Measurements from ENCODE around the gene TEX54.
A peak's percentile ranks its signal among the peaks of the same experiment; 100 is the strongest.

The TEX54 gene

DNA sequence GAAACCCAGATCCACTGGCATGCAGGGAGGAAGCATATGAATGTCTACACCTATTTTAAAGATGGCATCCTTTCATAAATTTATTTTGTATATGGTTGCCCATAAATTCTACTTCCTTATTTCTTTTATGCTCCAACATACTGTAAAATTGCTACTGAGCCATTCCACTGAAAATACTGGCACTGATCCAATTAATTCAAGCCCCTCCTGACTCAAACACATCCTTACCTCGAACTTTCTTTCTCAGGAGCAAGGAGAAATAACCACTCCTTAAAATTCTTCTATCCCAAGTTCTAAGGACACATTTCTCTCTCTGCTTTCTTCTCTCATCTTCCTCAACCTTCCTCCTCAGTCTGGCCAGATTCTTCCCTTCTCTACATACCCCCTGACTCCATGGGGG lies 21.9 kb downstream of the TEX54 start:
- Histone ChIP-seq H3K27ac (no peak overlapping the region), H2AFZ (ENCODE audit: low read depth) (no peak overlapping the region), H3K4me1 (ENCODE audit: low read depth, poor library complexity, severe bottlenecking) (peaks cover 26% of the 10 kb centered on the region), H3K27me3 (ENCODE audit: insufficient read depth, low read depth) (no peaks in the 10 kb centered on the region), H3K36me3 (ENCODE audit: insufficient read depth) (no peaks in the 10 kb centered on the region), H3K4me3 (IDR thresholded peaks at IDR 0.05; ENCODE audit: insufficient read depth, low read depth, low read length) (no peak overlapping the region), H3K4me2 (no peak overlapping the region), H4K20me1 (ENCODE audit: insufficient read depth) (no peaks in the 10 kb centered on the region), H3K79me2 (ENCODE audit: insufficient read depth, low read depth) (no peaks in the 10 kb centered on the region), H3K9ac (no peak overlapping the region)
- TF ChIP-seq, protein P1, sequence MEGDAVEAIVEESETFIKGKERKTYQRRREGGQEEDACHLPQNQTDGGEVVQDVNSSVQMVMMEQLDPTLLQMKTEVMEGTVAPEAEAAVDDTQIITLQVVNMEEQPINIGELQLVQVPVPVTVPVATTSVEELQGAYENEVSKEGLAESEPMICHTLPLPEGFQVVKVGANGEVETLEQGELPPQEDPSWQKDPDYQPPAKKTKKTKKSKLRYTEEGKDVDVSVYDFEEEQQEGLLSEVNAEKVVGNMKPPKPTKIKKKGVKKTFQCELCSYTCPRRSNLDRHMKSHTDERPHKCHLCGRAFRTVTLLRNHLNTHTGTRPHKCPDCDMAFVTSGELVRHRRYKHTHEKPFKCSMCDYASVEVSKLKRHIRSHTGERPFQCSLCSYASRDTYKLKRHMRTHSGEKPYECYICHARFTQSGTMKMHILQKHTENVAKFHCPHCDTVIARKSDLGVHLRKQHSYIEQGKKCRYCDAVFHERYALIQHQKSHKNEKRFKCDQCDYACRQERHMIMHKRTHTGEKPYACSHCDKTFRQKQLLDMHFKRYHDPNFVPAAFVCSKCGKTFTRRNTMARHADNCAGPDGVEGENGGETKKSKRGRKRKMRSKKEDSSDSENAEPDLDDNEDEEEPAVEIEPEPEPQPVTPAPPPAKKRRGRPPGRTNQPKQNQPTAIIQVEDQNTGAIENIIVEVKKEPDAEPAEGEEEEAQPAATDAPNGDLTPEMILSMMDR (conservative IDR thresholded peaks at IDR 0.05; ENCODE audit: low read depth, low read length), result no peak

DNA sequence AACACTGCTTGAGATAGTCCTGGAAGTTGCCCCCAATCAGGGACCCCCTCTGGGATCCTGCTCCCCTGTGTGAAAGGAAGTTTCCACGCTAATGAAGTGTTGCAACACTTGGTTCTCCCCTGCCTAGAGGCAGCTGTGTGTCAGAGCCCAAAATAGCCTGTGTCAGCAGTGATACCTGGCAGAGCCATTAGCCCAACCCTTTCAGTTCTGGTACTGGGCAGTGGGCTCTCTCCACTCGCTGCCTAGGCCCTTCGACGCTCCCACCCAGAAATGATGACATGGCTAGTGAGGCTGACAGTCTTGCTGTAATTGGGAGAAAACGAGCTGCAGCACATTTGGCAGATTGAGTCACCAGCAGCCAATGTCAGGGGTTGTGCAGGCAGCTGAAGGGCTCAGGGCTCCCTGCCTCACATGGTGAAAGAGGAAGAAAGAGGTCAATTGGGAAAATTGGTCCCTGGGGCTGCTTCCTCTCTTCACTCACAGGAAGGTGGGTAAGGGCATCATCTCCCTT lies 26.0 kb downstream of the TEX54 start:
- peak overlapping the region; percentile 63; the same call in 1 of the 2 replicates for H2AFZ ChIP-seq (ENCODE audit: low read depth)
- no peaks in the 10 kb centered on the region for H3K36me3 ChIP-seq (ENCODE audit: insufficient read depth)
- H3K79me2 ChIP-seq (ENCODE audit: insufficient read depth, low read depth), result peaks cover 20% of the 10 kb centered on the region
- peaks cover 39% of the 10 kb centered on the region for H3K4me1 ChIP-seq (ENCODE audit: low read depth, poor library complexity, severe bottlenecking)
- H3K27me3 ChIP-seq (ENCODE audit: insufficient read depth, low read depth), result no peaks in the 10 kb centered on the region
- peaks cover 6% of the 10 kb centered on the region for H4K20me1 ChIP-seq (ENCODE audit: insufficient read depth)
- peak overlapping the region; percentile 100 for H3K4me2 ChIP-seq
- peak overlapping the region; percentile 66 for H3K9ac ChIP-seq
- no peak overlapping the region for H3K4me3 ChIP-seq (IDR thresholded peaks at IDR 0.05; ENCODE audit: insufficient read depth, low read depth, low read length)
- peak overlapping the region; percentile 92 for H3K27ac ChIP-seq
- TF ChIP-seq, protein P1 (conservative IDR thresholded peaks at IDR 0.05; ENCODE audit: low read depth, low read length), result no peak

DNA sequence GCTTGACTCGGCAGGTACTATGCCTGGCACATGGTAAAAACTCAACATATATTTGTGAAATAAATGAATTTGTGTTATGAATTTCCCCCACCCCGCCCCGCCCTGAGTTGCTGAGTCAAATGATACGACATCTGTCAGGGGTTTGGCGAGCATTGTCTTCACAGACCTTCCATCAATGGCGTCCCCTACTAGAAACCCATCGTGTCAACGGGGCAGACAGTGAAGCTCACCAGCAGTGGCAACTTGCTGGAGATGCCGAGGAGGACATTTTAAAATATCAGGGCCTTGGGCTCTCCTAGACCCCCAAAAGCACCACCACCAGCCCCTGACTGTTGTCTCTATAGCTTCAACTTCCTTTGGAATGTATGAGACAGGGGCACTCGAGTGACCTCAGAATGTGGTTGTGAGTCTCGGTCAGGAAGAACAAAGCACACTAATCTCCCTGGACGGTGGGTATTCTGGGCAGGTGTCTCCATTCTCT lies 26.6 kb downstream of the TEX54 start:
- H3K27me3 ChIP-seq (ENCODE audit: insufficient read depth, low read depth), result no peaks in the 10 kb centered on the region
- peak overlapping the region; percentile 92 for H3K27ac ChIP-seq
- peak overlapping the region; percentile 100 for H3K4me2 ChIP-seq
- H3K4me1 ChIP-seq (ENCODE audit: low read depth, poor library complexity, severe bottlenecking), result peaks cover 39% of the 10 kb centered on the region
- peak overlapping the region; percentile 66 for H3K9ac ChIP-seq
- H4K20me1 ChIP-seq (ENCODE audit: insufficient read depth), result peaks cover 6% of the 10 kb centered on the region
- TF ChIP-seq, protein P1 (conservative IDR thresholded peaks at IDR 0.05; ENCODE audit: low read depth, low read length), result no peak
- no peak overlapping the region for H3K4me3 ChIP-seq (IDR thresholded peaks at IDR 0.05; ENCODE audit: insufficient read depth, low read depth, low read length)
- H3K36me3 ChIP-seq (ENCODE audit: insufficient read depth), result no peaks in the 10 kb centered on the region
- H2AFZ ChIP-seq (ENCODE audit: low read depth), result peak overlapping the region; percentile 63; the same call in 1 of the 2 replicates
- peaks cover 20% of the 10 kb centered on the region for H3K79me2 ChIP-seq (ENCODE audit: insufficient read depth, low read depth)

DNA sequence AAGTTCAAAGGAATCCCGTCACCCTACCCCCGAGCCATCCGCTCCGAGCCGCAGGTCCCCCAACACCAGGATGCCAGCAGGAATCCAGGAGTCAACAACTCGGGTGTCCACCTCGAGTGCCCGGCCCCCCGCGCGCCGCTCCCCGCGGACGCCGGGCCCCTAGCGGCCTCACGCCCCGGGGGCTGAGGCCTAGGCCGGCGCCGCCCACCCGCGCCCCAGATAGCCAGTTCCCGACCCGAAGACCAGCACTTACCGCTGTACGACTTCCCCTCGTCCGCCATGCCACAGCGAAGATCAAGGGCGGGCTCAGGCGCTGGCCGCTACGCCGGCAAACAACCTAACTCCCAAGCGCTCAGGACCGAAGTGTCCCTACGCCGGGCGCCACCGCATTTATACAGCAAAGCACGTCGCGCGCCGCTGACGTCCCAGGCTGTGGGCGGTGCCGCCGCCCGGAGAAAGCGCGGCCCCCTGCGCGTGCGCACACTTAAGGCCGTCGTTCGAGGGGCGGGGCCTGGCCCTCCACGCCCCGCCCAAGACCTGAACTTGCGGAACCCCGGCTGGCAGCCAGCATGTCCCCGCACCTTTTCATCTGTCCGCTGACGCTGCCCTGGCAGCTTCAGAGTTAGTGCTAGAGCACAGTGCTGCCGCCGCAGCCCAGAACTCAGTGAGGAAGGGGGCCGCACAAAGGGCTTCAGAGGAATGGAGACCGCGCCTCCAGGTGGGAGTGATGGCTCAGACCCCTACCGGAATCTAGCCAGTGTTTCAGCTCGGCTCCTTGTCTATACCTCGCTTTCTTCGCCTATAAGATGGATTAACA lies 27.4 kb downstream of the TEX54 start, which contains the start of gene NXF1:
Gene NXF1, minus strand, starts transcription at position 365 of the 817 bp plus-strand sequence. Its CDS starts 84 bp downstream, at position 281.
- Histone ChIP-seq H3K4me3 (IDR thresholded peaks at IDR 0.05; ENCODE audit: insufficient read depth, low read depth, low read length) (peak within 1 kb of the TSS; percentile 40), H3K4me2 (peak within 1 kb of the TSS; percentile 100), H3K4me1 (ENCODE audit: low read depth, poor library complexity, severe bottlenecking) (peaks cover 39% of the 10 kb centered on the region), H4K20me1 (ENCODE audit: insufficient read depth) (peaks cover 6% of the 10 kb centered on the region), H3K9ac (peak within 1 kb of the TSS; percentile 66), H3K27me3 (ENCODE audit: insufficient read depth, low read depth) (no peaks in the 10 kb centered on the region), H3K27ac (peak within 1 kb of the TSS; percentile 92), H3K36me3 (ENCODE audit: insufficient read depth) (no peaks in the 10 kb centered on the region), H3K79me2 (ENCODE audit: insufficient read depth, low read depth) (peaks cover 20% of the 10 kb centered on the region), H2AFZ (ENCODE audit: low read depth) (peak within 1 kb of the TSS; percentile 63; the same call in 1 of the 2 replicates)
- TF ChIP-seq, protein P1 (conservative IDR thresholded peaks at IDR 0.05; ENCODE audit: low read depth, low read length), result no peak
